Measurements from ENCODE around the gene SPRYD3.
"Not testable (repeated sequence)": the region's sequence is repeated elsewhere in the genome, so short reads cannot be mapped to it uniquely, and the experiment has no call there.

SPRYD3 gene, protein sequence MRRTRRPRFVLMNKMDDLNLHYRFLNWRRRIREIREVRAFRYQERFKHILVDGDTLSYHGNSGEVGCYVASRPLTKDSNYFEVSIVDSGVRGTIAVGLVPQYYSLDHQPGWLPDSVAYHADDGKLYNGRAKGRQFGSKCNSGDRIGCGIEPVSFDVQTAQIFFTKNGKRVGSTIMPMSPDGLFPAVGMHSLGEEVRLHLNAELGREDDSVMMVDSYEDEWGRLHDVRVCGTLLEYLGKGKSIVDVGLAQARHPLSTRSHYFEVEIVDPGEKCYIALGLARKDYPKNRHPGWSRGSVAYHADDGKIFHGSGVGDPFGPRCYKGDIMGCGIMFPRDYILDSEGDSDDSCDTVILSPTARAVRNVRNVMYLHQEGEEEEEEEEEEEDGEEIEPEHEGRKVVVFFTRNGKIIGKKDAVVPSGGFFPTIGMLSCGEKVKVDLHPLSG

DNA sequence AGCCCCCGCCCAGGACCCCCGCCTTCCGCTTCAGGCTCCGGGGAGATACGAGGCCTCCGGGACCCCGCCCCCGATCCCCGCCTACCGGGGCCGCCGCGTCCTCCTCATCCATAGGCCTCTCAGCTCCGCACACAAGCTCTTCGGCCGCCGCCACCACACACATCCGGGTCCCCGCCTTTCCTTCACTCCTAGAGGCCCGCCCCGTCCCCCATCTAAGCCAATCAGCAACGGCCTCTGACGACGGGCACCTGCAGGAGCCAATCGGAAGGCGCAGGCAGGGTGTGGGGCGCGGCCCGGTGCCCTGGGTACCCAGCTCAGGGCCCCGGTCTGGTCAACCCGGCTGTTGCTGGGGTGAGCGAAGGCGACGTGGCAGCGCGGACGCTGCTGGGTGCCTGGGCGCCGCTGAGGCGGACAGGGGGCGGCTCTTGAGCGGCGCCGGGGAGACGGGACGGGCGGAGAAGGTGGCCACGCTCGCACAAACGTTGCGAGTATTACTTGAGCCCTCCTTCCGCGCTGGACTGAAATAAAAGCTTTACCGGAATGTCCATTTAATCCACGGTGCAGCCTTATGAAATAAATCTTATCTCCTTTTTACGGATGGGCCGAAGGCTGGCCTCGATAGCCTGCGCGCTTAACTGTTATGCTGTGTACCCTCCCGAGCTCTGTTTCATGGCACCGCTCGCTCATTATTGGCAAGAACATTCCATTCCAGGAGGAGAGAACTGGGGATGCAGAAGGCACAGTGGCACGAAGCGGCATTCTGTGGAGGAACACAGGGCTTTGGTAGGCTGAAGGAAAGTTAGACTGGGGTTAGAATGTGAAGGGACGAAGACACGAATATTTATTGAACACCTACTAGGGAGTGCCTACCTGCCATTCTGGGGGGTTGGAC, at the start of gene SPRYD3:
SPRYD3 (minus strand) TSS at position 165 of the 892 bp plus-strand sequence; CDS start at position 108, 57 bp downstream.
- DNase-seq (ENCODE audit: low read depth): peak; percentile 91

DNA sequence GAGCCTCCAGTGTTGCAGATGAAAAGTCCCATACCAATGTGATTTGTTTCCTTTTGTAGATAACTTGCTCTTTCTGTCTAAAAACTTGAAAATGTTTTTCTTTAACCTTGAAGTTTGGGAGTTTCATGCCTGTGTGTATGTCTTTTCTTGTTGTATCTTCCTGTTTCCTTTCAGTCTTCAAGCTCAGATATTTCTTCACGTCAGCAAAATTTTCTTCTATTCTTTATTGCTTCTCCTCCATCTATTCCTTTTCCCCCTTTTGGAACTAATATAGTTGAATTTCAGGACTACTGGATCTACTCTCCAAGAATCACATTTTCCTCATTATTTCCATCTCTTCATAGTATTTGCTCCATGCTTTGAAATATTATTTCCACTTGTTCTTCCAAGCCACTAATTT, 48.0 kb upstream of the SPRYD3 start:
- DNase-seq (ENCODE audit: low read depth): no peak

DNA sequence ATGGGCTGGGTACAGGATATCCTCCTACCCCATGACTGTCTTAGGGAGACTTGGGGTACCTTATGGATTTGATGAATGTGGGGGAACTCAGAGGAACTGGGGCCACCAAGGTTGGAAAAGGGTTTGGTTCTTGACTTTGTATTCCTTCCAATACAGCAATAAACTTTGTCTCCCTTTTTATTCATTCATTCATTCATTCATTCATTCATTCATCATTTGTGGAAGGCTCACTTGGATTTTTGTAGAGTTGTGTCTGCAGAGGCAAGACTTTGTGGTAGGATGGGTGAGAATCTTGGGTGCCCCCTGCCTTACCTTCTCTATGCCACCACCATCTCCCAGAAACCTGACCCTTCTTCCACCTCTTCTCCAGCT, 45.1 kb upstream of the SPRYD3 start:
- no peak for DNase-seq (ENCODE audit: low read depth)

DNA sequence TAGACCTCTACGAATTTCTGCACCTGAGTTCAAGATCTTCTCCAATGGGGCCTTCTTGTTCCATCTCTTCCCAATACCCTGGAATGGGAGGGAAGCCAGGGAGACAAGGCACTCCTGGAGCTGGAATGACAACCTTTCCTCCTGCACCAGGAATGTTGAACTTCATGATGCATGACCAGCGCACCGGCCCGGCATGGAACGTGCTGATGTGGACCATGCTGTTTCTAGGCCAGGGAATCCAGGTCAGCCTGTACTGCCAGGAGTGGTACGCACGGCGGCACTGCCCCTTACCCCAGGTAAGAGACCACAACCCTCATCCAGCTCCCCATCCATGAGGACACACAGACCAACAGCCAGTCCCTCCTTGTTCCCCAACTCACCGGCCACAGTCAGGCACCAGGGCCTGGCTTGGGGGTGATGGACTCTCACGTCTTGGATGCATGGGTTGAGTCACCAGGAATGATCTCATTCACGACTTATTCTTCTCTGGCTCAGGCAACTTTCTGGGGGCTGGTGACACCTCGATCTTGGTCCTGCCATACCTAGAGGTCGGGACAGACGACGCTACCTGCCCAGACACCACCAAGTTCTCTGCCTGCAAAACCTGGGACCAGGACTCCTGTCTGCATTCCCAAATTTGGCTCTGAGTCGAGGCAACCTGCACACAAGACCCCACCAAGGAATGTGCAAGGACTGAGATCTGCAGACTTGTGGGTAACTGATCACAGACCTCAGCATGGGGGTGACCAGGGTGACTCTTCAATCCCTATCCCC, 44.6 kb upstream of the SPRYD3 start:
- no peak for DNase-seq (ENCODE audit: low read depth)

DNA sequence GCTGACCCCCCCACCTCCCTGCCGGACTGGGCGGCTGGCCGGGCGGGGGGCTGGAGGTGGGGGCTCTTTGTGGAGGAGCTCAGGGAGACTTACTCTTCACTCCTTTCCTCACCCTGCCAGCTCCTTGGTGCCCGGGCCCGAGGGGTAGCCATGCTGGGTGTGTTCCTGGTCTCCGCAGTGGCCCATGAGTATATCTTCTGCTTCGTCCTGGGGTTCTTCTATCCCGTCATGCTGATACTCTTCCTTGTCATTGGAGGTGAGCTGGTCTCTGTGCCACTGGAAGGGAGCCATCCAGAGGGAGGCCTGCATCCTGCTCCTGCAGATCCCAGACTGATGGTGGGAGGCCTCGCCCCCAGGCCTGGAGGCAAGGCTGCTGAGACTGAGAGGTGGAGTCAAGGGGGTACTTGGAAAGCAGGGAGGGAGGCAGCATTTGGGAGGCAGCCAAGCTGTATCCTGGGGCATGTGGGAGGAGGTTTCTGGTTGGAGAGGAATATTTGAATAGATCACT, 43.8 kb upstream of the SPRYD3 start:
- DNase-seq (ENCODE audit: low read depth): no peak

DNA sequence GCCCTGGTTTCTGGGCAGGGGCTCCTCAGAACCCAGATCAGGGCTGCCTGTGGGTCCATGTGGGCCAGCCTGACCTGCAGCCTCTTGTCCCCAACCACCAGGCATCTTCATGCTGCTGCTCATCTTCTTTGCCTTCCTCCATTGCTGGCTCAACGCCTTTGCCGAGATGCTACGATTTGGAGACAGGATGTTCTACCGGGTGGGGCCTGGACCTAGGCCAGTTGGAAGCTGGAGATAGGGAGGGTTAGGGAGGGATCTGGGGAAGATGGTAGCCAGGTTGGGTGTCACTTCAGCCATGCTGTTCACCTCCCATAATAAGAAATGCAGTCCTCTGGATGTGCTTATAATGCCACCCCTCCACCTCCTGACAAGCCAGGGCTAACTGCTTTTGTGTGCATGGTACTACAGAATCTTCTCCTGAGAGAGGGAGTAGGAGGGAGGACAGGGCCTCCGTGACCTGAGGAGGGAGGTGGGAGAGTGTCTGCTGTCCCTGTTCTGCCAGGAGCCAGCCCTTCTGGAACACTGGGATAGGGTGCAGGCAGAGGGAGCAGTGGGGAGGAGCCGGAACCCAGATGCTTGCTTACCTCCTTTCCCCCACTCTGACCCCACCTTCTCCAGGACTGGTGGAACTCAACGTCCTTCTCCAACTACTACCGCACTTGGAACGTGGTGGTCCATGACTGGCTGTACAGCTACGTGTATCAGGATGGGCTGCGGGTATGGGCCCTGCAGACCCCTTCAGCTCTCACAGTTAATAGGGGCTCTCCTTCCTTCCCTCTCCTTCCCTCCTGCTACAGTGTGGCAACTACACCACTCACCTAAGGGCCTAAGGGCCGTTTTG, 41.7 kb upstream of the SPRYD3 start:
- no peak for DNase-seq (ENCODE audit: low read depth)

DNA sequence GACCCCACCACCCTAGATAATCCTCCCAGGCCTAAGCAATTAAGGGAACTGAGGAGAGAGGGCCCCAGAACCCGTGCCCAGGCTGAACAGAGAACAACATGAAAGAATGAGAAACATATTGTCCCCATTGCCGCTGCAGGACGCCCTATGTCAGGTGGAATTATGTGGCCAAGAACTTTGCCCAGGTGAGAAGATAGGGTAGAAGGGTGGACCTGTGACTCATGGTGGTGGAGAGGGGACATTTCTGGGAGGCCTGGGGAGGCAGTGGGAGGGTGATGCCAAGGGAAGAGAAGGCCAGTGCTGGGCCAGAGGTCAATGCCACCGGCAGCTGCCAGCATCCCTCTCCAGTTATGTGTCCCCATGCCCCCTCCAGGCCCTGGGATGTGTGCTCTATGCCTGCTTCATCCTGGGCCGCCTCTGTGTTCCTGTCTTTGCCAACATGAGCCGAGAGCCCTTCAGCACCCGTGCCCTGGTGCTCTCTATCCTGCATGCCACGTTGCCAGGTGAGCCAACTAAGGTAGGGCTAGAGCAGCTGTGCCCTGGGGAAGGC, 39.6 kb upstream of the SPRYD3 start:
- DNase-seq (ENCODE audit: low read depth): no peak

DNA sequence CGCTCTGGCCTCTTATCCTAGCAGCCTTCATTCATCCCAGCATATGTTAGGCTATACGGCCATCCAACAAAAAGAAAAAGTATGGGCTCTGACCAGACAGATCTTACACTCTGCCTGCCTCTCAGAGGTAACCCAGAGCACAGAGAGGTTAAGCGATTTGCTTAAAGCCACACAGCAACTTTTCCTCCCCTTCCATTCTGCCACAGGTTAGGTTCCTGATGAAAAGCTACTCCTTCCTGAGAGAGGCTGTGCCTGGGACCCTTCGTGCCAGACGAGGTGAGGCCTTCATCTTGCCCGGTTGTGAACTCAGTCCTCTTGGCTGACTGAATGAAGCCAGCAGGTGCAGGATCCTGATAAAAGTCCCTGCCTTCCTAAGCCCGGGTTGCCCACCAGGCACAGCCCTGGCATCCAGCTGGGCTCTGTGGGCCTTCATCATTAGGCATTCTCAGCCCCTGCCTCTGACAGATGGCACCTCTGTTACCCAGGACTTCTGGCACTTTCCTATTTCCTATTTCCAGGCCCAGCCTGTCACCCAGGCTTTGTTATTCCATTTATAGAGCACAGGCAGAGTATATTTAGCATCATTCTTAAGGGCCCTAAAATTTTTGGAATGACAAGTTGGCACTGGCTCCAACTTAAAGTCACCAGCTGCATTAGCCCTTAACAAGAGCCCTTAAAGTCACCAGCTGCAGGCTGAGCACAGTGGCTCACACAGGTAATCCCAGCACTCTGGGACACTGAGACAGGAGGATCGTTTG, 36.9 kb upstream of the SPRYD3 start:
- no peak for DNase-seq (ENCODE audit: low read depth)

DNA sequence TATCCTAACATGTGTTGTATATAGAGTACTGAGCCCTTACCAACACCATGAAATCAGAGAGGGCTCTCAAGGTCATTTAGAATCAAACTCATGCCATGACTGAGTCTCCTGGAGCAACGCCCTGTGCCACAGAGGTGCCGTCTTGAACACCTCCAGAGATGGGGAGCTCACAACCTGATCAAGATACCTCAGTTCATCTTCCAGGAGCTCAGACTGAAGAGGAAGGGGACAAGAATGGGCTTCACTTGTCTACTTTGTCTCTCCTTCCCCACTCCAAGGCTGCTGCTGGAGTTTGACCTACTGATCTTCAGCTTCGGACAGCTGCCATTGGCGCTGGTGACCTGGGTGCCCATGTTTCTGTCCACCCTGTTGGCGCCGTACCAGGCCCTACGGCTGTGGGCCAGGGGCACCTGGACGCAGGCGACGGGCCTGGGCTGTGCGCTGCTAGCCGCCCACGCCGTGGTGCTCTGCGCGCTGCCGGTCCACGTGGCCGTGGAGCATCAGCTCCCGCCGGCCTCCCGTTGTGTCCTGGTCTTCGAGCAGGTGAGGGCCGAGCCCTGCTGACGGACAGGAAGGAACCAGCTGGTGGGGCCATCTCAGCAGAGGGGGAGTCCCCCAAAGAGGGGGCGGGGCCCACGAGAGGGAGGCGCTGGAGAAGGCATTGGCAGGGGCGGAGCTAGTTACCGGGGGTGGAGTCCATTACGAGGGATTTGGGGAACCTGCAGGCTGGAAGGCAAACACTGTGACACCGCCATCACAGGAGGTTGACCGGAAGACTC, 36.1 kb upstream of the SPRYD3 start:
- DNase-seq (ENCODE audit: low read depth): no peak

DNA sequence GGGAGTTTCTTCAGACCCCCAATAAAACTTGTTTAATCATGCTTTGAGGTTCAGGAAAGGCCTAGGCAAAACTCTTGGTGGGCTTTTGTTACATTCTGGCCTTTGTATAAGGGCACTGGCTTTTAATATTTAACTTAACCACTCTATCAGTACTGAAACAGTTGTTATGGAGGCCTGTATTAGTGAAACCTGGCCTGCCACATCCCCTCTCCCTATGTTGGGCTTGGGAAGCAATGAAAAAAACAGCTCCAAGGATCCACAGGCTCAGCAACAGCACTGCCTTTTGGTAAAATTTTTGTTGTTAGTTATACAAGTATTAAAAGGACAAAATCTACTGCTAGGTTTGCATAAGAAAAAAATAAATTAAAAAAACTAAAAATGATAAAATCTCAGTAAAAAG, 34.8 kb upstream of the SPRYD3 start:
- DNase-seq (ENCODE audit: low read depth): no peak

DNA sequence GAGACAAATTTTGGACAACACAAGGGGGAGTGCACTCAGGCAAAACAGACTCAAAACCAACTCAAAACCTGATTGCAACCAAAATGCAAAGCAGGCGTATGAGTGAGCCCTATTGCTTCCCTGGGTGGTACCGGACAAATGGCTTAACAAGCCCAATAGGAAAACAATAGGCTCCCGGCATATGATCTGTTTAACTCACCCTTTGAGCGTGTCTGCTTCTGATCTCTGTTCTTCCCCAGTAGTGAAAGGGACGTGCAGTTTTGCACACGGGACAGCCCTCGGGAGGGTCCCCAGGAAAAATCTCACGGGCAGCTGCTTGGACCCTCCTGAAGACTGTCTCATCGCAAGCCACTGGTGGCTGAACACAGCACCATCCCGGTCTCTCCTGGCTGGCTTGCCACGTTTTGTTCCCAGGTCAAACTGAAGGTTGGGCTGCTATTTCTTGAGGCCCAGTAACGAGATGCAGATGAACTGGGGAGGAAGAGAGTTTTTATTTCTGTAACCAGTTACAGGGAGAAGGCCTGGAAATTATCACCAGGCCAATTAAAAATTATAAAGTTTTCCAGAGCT, 34.0 kb upstream of the SPRYD3 start:
- DNase-seq (ENCODE audit: low read depth): no peak

DNA sequence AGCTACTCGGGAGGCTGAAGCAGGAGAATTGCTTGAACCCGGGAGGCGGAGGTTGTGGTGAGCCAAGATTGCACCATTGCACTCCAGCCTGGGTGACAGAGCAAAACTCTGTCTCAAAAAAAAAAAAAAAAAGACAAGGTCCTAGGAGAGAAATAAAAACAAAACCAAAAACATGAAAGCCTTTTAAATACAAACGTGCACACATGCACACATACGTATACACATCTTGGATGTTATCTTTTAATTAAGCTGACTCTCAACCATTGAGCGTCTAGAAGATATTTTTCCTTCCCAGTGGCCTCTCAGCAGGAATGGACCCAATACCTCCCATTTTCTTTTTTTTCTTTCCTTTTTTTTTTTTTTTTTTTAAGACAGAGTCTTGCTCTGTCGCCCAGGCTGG, 33.2 kb upstream of the SPRYD3 start:
- not testable (repeated sequence) for DNase-seq (ENCODE audit: low read depth)

DNA sequence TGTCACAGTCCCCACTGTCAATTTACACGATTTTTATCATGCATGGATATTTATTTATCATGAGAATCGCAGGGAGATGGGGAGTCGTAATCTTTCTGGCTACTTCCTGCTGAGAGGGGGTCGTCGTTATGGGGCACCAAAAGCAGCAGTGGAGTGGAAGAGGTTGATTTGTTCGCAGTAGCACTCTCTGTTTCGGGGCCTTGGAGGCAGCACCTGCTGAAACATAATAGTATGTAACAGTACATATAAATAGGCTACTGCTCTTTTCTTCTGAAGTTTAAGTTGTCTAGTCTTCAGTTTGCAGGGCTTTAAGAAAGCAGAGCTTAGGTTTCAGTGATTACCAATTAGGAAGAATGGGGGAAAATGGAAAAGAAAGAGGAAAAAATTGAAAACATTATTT, 27.9 kb upstream of the SPRYD3 start:
- no peak for DNase-seq (ENCODE audit: low read depth)

DNA sequence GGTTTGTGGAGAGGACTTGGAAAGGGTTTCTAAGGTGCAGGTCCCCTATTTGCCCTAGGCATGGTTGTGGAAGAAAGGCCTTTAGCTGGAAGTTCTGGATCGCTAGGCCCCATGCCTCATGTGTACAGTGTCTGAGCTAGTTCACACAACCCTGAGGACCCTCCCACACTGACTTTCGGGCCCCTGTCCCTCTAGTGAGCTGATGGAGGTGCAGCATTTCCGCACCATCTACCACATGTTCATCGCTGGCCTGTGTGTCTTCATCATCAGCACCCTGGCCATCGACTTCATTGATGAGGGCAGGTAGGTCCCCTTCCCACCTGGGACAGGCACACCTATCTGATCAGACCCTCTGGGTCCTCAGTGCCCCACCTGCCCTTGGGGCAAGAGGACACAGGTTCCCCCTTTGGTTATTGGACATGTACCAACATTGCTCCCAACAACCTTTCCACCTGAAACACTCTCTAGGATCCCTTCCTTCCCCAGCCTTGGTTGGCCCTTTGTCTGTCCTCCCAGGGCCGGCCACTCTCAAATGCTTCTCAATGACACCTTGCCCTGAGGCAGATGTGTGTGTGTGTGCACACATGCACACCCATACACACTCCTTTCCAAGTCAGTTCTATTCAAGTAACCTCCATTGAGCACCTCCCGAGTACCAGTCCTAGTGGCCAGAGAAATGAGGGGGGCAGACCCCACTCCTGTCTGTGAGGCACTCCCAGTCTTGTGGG, 26.7 kb upstream of the SPRYD3 start:
- no peak for DNase-seq (ENCODE audit: low read depth)

DNA sequence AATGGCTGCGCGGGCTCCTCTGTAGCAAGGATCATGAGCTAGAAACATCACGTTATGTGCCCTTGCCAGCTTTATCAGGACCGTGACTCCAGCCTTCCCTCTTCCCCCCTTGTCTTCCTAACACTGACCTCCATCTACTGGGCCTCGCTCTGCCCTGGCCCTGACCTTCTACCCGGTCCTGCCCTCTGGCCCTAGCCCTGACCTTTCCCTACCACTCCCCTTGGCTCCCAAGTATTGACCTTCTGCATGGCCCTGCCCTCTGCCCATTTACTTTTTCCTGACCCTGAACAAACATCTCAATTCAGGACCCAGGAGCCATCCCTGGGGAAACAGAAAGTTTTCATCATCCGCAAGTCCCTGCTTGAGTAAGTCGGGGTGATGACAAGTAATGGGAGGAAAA, 26.1 kb upstream of the SPRYD3 start:
- DNase-seq (ENCODE audit: low read depth): no peak

DNA sequence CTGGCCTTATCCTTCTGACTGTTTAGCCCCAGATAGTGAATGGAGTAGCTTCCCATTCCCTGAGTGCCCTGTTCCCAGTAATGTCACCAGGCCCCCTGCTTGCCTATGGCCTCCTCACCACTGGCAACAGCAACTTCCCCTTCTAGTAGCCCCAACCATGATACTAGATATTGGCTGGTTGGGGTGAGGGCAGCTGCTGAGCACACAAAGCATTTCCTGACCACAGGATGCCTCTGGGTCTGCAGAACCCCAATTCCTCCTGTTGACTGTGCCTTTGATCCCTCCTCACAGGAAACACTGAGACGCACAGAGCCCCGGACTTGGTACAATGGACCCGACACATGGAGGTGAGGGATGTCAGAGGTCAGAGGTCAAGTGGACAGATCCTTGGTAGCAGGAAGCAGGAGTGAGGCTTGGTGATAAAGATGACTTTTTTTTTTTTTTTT, 24.7 kb upstream of the SPRYD3 start:
- no peak for DNase-seq (ENCODE audit: low read depth)

DNA sequence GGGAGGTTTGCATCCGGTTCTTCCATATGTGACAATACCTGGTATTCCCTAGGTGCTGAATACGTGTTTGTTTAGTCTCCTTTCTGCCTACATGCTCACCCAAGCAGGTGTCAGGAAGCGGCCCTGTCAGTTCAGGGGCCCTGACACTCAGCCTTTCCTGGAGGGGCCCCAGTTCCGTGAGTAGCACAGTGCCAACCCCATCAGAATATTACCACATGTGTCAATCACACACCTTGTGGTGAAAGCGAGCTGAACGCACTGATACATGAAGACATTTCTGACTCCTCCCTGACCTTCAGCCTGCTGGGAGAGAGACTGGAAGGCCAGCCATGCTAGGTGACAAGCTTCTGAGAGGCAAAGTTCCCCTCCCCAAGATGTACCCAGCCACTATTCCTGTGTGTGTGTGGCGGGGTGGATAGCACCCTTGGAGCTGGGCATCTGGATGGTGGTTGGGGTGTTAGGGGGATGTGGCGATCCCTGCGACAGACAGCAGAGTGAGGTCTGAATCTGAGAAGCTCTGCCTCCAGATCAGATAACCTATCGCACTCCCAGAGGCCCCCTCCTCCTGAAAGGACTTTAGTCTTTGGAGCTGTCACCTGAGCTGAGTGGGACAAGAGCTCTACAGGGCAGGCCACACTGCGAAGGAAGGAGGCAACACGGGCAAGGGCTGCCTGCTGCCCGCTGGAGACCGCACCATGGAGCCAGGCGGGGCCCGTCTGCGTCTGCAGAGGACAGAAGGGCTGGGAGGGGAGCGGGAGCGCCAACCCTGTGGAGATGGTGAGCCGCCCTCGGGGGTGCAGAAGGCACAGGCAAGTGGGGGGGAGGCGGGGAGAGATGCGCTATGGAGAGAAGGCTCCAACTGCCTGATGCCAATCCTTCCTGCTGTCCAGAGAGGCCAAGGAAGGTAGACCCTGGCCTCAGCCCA, 24.0 kb upstream of the SPRYD3 start, which contains the start of gene SOAT2:
SOAT2 (plus strand) TSS at position 604 of the 925 bp plus-strand sequence; CDS start at position 696, 92 bp downstream.
- DNase-seq (ENCODE audit: low read depth): peak; percentile 47
